GM12864 (cell line): ENCODE measurements around the gene AP3S2.

ENCODE experiments used
- DNase-seq: peaks from one replicate; pipeline ENCODE4 v3.0.0-alpha.2; 2011; ENCODE audit warnings: low read depth
- H3K4me3 ChIP-seq: 2 replicates; pipeline ENCODE4 v1.5.1; 2011; ENCODE audit warnings: mild to moderate bottlenecking, low read depth, low read length, control low read depth
- TF ChIP-seq, protein P1 (sequence below): IDR thresholded peaks from 2 replicates; pipeline ENCODE4 v1.5.1; 2011; ENCODE audit warnings: low read depth, mild to moderate bottlenecking, moderate library complexity, low read length, control low read depth, inconsistent platforms; ENCODE audit errors: missing control alignments

AP3S2 gene

DNA sequence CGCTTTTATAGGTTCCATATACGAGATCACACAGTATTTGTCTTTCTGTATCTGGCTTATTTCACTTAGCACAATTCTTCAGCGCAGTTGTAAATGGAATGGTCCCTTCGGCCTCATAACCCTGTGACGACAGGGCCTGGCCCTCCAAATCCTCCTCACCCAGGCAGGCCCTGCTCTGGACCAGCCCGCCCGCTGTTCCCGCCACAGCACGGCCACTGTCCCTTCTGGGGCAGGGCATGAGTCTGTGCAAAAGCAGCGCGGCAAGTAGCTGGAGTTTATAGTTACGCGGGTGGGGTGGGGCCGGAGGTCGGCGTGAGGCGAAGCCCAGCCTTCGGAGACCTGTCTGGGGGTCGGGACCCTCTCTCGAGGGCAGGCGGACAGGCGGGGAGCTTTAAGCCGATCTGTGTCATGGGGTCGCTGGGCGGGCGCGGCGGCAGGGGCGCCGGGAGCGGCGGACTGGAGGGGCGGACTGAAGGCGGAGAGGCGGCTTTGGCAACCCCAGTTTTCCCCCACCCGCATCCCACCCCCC lies 18.4 kb upstream of the AP3S2 start:
- TF ChIP-seq, protein P1, sequence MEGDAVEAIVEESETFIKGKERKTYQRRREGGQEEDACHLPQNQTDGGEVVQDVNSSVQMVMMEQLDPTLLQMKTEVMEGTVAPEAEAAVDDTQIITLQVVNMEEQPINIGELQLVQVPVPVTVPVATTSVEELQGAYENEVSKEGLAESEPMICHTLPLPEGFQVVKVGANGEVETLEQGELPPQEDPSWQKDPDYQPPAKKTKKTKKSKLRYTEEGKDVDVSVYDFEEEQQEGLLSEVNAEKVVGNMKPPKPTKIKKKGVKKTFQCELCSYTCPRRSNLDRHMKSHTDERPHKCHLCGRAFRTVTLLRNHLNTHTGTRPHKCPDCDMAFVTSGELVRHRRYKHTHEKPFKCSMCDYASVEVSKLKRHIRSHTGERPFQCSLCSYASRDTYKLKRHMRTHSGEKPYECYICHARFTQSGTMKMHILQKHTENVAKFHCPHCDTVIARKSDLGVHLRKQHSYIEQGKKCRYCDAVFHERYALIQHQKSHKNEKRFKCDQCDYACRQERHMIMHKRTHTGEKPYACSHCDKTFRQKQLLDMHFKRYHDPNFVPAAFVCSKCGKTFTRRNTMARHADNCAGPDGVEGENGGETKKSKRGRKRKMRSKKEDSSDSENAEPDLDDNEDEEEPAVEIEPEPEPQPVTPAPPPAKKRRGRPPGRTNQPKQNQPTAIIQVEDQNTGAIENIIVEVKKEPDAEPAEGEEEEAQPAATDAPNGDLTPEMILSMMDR: no peak
- no peak for DNase-seq
- H3K4me3 ChIP-seq: no peak overlapping the region

DNA sequence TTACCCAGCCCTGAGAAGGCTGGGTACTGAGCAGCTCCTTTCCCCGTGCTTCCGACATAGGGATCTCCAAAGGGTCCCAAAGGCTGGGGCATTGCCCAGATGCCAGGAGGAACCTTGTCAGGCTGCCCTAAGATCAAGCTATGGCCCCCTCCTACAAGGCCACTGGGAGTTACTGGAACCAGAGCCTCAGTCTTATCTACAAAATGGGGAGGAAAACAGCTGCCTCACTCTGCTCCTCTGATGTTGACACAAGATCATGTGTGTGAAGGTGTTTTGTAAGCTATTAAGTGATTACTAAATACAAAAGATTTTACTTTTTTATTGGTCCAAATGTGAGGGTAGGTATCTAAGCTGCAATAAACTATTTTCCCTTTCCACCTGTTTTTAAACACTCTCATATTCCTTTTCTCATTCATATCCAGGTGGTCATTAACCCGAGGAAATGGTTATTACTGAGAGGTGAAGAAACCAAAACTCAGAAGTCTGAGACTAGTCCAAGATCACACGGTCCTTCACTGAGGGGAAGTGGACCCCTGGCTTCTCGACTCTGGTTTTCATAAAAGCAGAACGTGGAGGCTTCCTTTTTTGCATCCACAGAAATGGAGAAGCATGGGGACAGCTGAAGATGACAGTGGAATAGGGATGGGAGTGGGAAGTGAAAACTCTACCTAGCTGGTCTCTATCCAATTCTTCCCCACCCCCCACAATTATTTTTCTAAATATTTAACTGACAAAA lies 17.3 kb upstream of the AP3S2 start:
- H3K4me3 ChIP-seq: no peak overlapping the region
- DNase-seq: no peak
- TF ChIP-seq, protein P1: no peak

DNA sequence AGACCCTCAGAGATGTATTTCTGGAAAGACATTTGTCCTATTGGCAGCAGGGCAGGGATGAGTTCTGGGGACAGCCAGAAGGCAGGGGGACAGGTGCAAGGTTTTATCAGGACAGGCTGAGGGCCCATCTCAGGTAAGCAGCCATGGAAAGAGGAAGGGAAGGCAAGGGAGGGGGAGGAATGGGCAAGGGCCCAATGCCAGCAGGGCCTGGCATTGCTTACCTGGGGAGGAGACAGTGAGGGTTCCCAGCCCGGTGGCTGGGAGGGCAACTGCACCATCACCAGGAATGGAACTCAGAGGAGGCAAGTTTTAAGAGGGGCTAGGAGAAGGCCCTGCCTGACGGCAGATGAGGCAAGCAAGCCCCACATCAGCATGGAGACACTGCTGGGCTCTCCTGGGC lies 15.8 kb upstream of the AP3S2 start:
- DNase-seq: no peak
- TF ChIP-seq, protein P1: no peak

DNA sequence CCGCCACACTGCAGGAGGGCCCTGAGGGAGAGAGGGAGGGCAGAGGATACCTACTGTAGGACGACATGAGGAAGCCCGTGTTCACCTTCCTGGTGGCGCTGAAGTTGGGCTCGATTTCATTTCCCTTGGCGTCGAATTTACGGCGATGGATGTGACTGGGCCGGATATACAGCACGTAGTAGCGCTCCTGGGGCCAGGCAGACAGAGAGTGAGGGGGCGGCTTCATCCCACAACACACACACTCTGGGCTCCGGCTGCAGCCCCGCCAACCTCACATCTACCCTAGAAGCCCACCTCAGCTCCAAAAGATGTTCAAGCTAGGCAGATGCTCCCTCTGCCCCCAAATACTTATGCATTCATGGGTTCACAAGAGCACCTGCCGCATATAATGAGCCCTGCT lies 14.4 kb upstream of the AP3S2 start:
- TF ChIP-seq, protein P1: no peak
- H3K4me3 ChIP-seq: no peak overlapping the region
- DNase-seq: no peak

More for the DNA sequence above, 15.8 kb upstream of the AP3S2 start:
- no peak overlapping the region for H3K4me3 ChIP-seq

DNA sequence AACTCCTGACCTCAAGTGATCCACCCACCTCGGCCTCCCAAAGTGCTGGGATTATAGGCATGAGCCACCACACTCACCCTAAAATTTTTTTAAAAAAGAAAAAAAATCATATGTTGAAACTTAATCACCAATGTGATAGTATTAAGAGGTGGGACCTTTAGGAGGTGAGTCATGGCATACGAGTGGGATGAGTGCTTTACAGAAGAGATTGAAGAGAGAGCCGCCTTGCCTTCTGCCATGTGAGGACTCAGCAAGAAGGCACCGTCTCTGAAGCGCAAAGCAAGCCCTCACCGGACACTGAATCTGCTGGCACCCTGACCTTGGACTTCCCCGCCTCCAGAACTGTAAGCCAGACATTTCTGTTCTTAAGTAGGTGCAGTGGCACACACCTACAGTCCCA lies 13.5 kb upstream of the AP3S2 start:
- no peak for DNase-seq
- no peak overlapping the region for H3K4me3 ChIP-seq
- TF ChIP-seq, protein P1: no peak

DNA sequence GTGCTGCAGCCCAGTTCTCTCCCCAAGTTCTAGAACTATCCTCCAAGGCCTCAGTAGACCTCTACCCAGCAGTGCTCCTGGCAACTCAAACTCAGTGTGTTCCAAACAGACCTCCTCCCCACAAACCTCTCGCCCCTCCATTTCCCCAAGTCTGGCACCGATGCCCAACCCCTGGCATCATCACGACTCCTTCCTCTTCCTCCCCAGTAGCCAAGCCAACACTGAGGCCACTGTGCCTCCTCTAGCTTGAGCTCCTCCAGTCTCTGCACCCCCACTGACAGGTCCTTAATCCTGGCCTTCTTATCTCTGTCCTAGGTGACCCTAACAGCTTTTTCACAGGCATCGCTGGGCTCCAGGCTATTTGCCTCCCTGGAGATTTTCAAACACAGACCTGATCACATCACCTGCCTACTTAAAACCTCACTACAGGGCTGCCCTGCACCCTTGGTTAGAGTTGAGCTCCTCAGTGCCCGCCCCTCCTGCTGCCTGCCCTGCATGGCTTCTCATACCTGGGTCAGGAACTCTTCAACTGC lies 12.1 kb upstream of the AP3S2 start:
- TF ChIP-seq, protein P1: no peak
- no peak overlapping the region for H3K4me3 ChIP-seq
- DNase-seq: no peak
